Panc1 (cell line): ENCODE data around the gene TMEM129. TPM values are rescaled to one million over a fixed set of nuclear protein-coding genes. Genes with fewer than 3 reads are reported as not detected.

Experiments used
- ATAC-seq: fragments of 200-7000 bp; cut with Tn5 transposase; 2 replicates; pipeline ENCODE4 v1.9.1; 2020; ENCODE audit warnings: mild to moderate bottlenecking, moderate library complexity
- BruUV-seq: library from RNA; stranded (reverse); fragments of 400-500 nt; replicated peaks from 2 replicates; lab custom pipeline; 2021; lab: Mats Ljungman, UMichigan
- CTCF ChIA-PET: fragments of 300-600 bp; sonication (Branson Sonifier 250); formaldehyde crosslinking; loops from one replicate; lab custom pipeline; 2022; ENCODE audit warnings: antibody characterized with exemption; lab: Charles Lee
- POLR2A ChIA-PET: fragments of 300-600 bp; sonication (Branson Sonifier 250); formaldehyde crosslinking; loops from one replicate; lab custom pipeline; 2022; ENCODE audit warnings: antibody characterized with exemption; lab: Charles Lee
- DNase-seq: peaks from one replicate; pipeline ENCODE4 v3.0.0-alpha.2; 2010; ENCODE audit warnings: low read depth, low spot score
- H3K27ac ChIP-seq: 2 replicates; pipeline ENCODE4 v1.5.1; 2011; ENCODE audit warnings: mild to moderate bottlenecking, low read length, inconsistent platforms
- H3K27me3 ChIP-seq: fragments of 200-500 bp; sonication (Bioruptor generic); 2 replicates; pipeline ENCODE4 v1.6.0; 2014; ENCODE audit warnings: low read length, inconsistent platforms; ENCODE audit not compliant: control insufficient read depth, insufficient read depth
- H3K36me3 ChIP-seq: fragments of 200-500 bp; sonication (Bioruptor generic); 2 replicates; pipeline ENCODE4 v1.5.1; 2014; ENCODE audit warnings: inconsistent platforms, mild to moderate bottlenecking, low read length, moderate library complexity; ENCODE audit not compliant: control insufficient read depth, insufficient read depth
- H3K4me1 ChIP-seq: 2 replicates; pipeline ENCODE4 v1.5.1; 2011; ENCODE audit warnings: inconsistent platforms, mild to moderate bottlenecking, low read length, moderate library complexity; ENCODE audit not compliant: control insufficient read depth, insufficient read depth
- H3K4me3 ChIP-seq, 2 experiments: 2 replicates each; pipeline ENCODE4 v1.5.1; 2011 to 2012; ENCODE audit warnings: low read depth in 2 of 2, low read length in 2 of 2, mild to moderate bottlenecking in 2 of 2, inconsistent platforms in 1 of 2, moderate library complexity in 1 of 2
- H3K9me3 ChIP-seq: fragments of 200-500 bp; sonication (Bioruptor generic); 2 replicates; pipeline ENCODE4 v1.5.1; 2014; ENCODE audit warnings: low read depth, mild to moderate bottlenecking, inconsistent platforms, low read length, moderate library complexity; ENCODE audit not compliant: control insufficient read depth, insufficient read depth
- CTCF ChIP-seq: fragments of 450-650 bp; IDR thresholded peaks from 2 replicates; pipeline ENCODE4 v1.5.1; 2017; ENCODE audit warnings: mild to moderate bottlenecking
- POLR2AphosphoS5 ChIP-seq: IDR thresholded peaks from 2 replicates; pipeline ENCODE4 v1.6.1; 2012; ENCODE audit warnings: mild to moderate bottlenecking, low read depth, low read length, moderate library complexity
- REST ChIP-seq, 2 experiments: IDR thresholded peaks; 2 replicates each; pipeline ENCODE4 v1.6.1; 2011 to 2012; ENCODE audit warnings: low read depth in 2 of 2, control low read depth in 1 of 2, low read length in 1 of 2, mild to moderate bottlenecking in 1 of 2, moderate library complexity in 1 of 2; ENCODE audit not compliant: insufficient read depth in 1 of 2
- SIN3A ChIP-seq: IDR thresholded peaks from 2 replicates; pipeline ENCODE4 v1.6.1; 2012; ENCODE audit warnings: low read depth, mild to moderate bottlenecking, low read length, moderate library complexity, borderline replicate concordance; ENCODE audit not compliant: insufficient read depth
- TCF7L2 ChIP-seq: IDR thresholded peaks from 2 replicates; pipeline ENCODE4 v1.6.1; 2011; ENCODE audit warnings: mild to moderate bottlenecking, low read depth, low read length, inconsistent platforms
- in situ Hi-C: cut with HindIII; loops from 2 replicates; pipeline ENCODE4 v1.10.0; 2016; ENCODE audit warnings: low sequenced_read_pairs, low pct_unique_long_range_greater_than_20kb
- intact Hi-C: fragments of 100-400 bp; cut with micrococcal nuclease; formaldehyde crosslinking; loops from one replicate; pipeline ENCODE4 v1.10.0; 2022; ENCODE audit not compliant: unreplicated experiment
- total RNA-seq: library from RNA; stranded (reverse); gene quantifications from one replicate; pipeline ENCODE4 v1.2.1, GENCODE V29; 2021; ENCODE audit not compliant: unreplicated experiment

Gene TMEM129
- total RNA-seq, 1 experiment from 2014 or later = 32.6 TPM

GRCh38 chr4:1759818-1760223 lies 38.7 kb upstream of the TMEM129 start:
- POLR2A ChIA-PET = interaction anchor here (0.7 kb wide), 1 partner anchor 96 kb away, joined by 7 read pairs; no protein-coding TSS in a partner anchor
- Histone ChIP-seq H3K9me3 (no peaks in the 10 kb centered on the region), H3K27me3 (no peaks in the 10 kb centered on the region), H3K4me1 (no peaks in the 10 kb centered on the region; the same call in 1 of the 2 replicates), H3K36me3 (no peaks in the 10 kb centered on the region), H3K27ac (no peak overlapping the region), H3K4me3 (no peak overlapping the region)
- CTCF ChIA-PET = interaction anchor here (0.6 to 0.8 kb wide), 2 partner anchors 23 to 333 kb away, joined by 3 read pairs; no protein-coding TSS in a partner anchor
- in situ Hi-C loops = no loop called here
- ATAC-seq (no peak), DNase-seq (no peak)
- intact Hi-C loops = no loop called here
- no TSS peak for BruUV-seq
- 0 out of 2 replicates have a peak, but pooled peaks have one; percentile 37 for TF ChIP-seq CTCF
- TF ChIP-seq TCF7L2 = no peak

GRCh38 chr4:1759170-1759817 lies 38.2 kb upstream of the TMEM129 start:
- no peaks in the 10 kb centered on the region for H3K9me3 ChIP-seq
- DNase-seq (no peak), ATAC-seq (no peak)
- BruUV-seq = no TSS peak
- POLR2A ChIA-PET = interaction anchor here (0.7 kb wide), 1 partner anchor 96 kb away, joined by 7 read pairs; no protein-coding TSS in a partner anchor
- no peaks in the 10 kb centered on the region; the same call in 1 of the 2 replicates for H3K4me1 ChIP-seq
- H3K27me3 ChIP-seq = no peaks in the 10 kb centered on the region
- H3K4me3 ChIP-seq = no peak overlapping the region
- CTCF ChIA-PET = interaction anchor here (0.6 to 0.8 kb wide), 2 partner anchors 23 to 334 kb away, joined by 3 read pairs; no protein-coding TSS in a partner anchor
- no peak overlapping the region for H3K27ac ChIP-seq
- no peaks in the 10 kb centered on the region for H3K36me3 ChIP-seq
- TF ChIP-seq CTCF (no peak), SIN3A (no peak), REST (IDR thresholded peaks at IDR 0.05; ENCODE audit: insufficient read depth in 1 of 2, low read depth in 2 of 2, low read length in 1 of 2) (no peak), TCF7L2 (no peak), POLR2AphosphoS5 (no peak)
- in situ Hi-C loops = no loop called here
- intact Hi-C loops = no loop called here
